ENCODE data around the gene CD34. TPM values are rescaled to one million over a fixed set of nuclear protein-coding genes. Genes with fewer than 3 reads are reported as not detected.

Gene CD34
- polyA plus RNA-seq, 1 donor from 2014 or later = not detected

GRCh38 chr1:207922554-207922953 is 11.6 kb upstream of the CD34 start:
- Histone ChIP-seq H3K27ac (ENCODE audit: low read length) (no peak overlapping the region), H3K27me3 (ENCODE audit: insufficient read depth, low read depth, low read length) (no peaks in the 10 kb centered on the region)
- TF ChIP-seq CTCF (IDR thresholded peaks at IDR 0.05; ENCODE audit: poor library complexity, severe bottlenecking) = no peak
- TF ChIP-seq RAD21 (conservative IDR thresholded peaks at IDR 0.05) = no peak
- TF ChIP-seq, protein P1, sequence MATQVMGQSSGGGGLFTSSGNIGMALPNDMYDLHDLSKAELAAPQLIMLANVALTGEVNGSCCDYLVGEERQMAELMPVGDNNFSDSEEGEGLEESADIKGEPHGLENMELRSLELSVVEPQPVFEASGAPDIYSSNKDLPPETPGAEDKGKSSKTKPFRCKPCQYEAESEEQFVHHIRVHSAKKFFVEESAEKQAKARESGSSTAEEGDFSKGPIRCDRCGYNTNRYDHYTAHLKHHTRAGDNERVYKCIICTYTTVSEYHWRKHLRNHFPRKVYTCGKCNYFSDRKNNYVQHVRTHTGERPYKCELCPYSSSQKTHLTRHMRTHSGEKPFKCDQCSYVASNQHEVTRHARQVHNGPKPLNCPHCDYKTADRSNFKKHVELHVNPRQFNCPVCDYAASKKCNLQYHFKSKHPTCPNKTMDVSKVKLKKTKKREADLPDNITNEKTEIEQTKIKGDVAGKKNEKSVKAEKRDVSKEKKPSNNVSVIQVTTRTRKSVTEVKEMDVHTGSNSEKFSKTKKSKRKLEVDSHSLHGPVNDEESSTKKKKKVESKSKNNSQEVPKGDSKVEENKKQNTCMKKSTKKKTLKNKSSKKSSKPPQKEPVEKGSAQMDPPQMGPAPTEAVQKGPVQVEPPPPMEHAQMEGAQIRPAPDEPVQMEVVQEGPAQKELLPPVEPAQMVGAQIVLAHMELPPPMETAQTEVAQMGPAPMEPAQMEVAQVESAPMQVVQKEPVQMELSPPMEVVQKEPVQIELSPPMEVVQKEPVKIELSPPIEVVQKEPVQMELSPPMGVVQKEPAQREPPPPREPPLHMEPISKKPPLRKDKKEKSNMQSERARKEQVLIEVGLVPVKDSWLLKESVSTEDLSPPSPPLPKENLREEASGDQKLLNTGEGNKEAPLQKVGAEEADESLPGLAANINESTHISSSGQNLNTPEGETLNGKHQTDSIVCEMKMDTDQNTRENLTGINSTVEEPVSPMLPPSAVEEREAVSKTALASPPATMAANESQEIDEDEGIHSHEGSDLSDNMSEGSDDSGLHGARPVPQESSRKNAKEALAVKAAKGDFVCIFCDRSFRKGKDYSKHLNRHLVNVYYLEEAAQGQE (IDR thresholded peaks at IDR 0.05; ENCODE audit: borderline replicate concordance) = no peak

GRCh38 chr1:207921321-207921720 is 10.4 kb upstream of the CD34 start:
- no peaks in the 10 kb centered on the region for H3K36me3 ChIP-seq (ENCODE audit: insufficient read depth, low read length)
- no peaks in the 10 kb centered on the region for H3K79me2 ChIP-seq (replicated peaks; ENCODE audit: insufficient read depth, low read length)
- no peak overlapping the region for H2AFZ ChIP-seq (ENCODE audit: low read depth, low read length)
- no peak overlapping the region for H3K4me2 ChIP-seq (ENCODE audit: low read length)
- no peak overlapping the region for H3K9ac ChIP-seq (ENCODE audit: low read length)
- TF ChIP-seq EZH2 (IDR thresholded peaks at IDR 0.05; ENCODE audit: borderline replicate concordance, insufficient read depth, low read length, poor library complexity, severe bottlenecking) (no peak), CTCF (IDR thresholded peaks at IDR 0.05; ENCODE audit: poor library complexity, severe bottlenecking) (no peak), MXI1 (conservative IDR thresholded peaks at IDR 0.05; ENCODE audit: poor library complexity, severe bottlenecking) (no peak), TAF1 (IDR thresholded peaks at IDR 0.05; ENCODE audit: low read depth) (no peak), EP300 (conservative IDR thresholded peaks at IDR 0.05; ENCODE audit: poor library complexity, severe bottlenecking) (no peak), POLR2AphosphoS5 (IDR thresholded peaks at IDR 0.05) (no peak), RAD21 (conservative IDR thresholded peaks at IDR 0.05) (no peak), SMC3 (conservative IDR thresholded peaks at IDR 0.05; ENCODE audit: poor library complexity) (no peak)
- TF ChIP-seq, protein P1 (IDR thresholded peaks at IDR 0.05; ENCODE audit: borderline replicate concordance) = no peak
- H3K9me3 ChIP-seq (ENCODE audit: low read length) = no peaks in the 10 kb centered on the region
- no peaks in the 10 kb centered on the region for H3F3A ChIP-seq (ENCODE audit: insufficient read depth, low read length, poor library complexity, severe bottlenecking)
- H4K20me1 ChIP-seq (ENCODE audit: insufficient read depth) = no peaks in the 10 kb centered on the region
- H3K27ac ChIP-seq (ENCODE audit: low read length) = no peak overlapping the region
- no peaks in the 10 kb centered on the region for H3K27me3 ChIP-seq (ENCODE audit: insufficient read depth, low read depth, low read length)
- H3K4me3 ChIP-seq (ENCODE audit: low read length) = no peak overlapping the region
- no peaks in the 10 kb centered on the region for H3K9me2 ChIP-seq (ENCODE audit: insufficient read depth, low read length)

More at GRCh38 chr1:207922554-207922953, 11.6 kb upstream of the CD34 start:
- no peaks in the 10 kb centered on the region for H3K9me2 ChIP-seq (ENCODE audit: insufficient read depth, low read length)
- H3K9ac ChIP-seq (ENCODE audit: low read length) = no peak overlapping the region
- H3K4me2 ChIP-seq (ENCODE audit: low read length) = no peak overlapping the region
- no peaks in the 10 kb centered on the region for H4K20me1 ChIP-seq (ENCODE audit: insufficient read depth)
- no peaks in the 10 kb centered on the region for H3K36me3 ChIP-seq (ENCODE audit: insufficient read depth, low read length)
- H2AFZ ChIP-seq (ENCODE audit: low read depth, low read length) = no peak overlapping the region
- no peaks in the 10 kb centered on the region for H3K9me3 ChIP-seq (ENCODE audit: low read length)
- H3K4me3 ChIP-seq (ENCODE audit: low read length) = no peak overlapping the region
- H3F3A ChIP-seq (ENCODE audit: insufficient read depth, low read length, poor library complexity, severe bottlenecking) = no peaks in the 10 kb centered on the region
- H3K79me2 ChIP-seq (replicated peaks; ENCODE audit: insufficient read depth, low read length) = no peaks in the 10 kb centered on the region

Data from neural cell (in vitro differentiated cells).